NCI-H510A treated with DMSO at 0.1 percent for 48 hours (cell line): Measurements from ENCODE around the gene TAL1.

Experiments used
- DNase-seq: peaks from one replicate; lab custom pipeline; 2025; lab: John Stamatoyannopoulos, UW

The TAL1 gene

GRCh38 chr1:47188791-47189785 lies 42.9 kb downstream of the TAL1 start:
- no peak for DNase-seq

GRCh38 chr1:47187926-47188250 lies 44.1 kb downstream of the TAL1 start:
- no peak for DNase-seq

- DNase-seq, result no peak
Measured at GRCh38 chr1:47187231-47187925, 44.6 kb downstream of the TAL1 start.

- DNase-seq, result no peak
Measured at GRCh38 chr1:47186267-47187185, 45.5 kb downstream of the TAL1 start.

GRCh38 chr1:47184822-47185677 lies 47.0 kb downstream of the TAL1 start:
- no peak for DNase-seq

GRCh38 chr1:47184090-47184821 lies 47.8 kb downstream of the TAL1 start:
- peak; percentile 69 for DNase-seq

- DNase-seq, result no peak
Measured at GRCh38 chr1:47183308-47184089, 48.5 kb downstream of the TAL1 start.

- DNase-seq, result no peak
Measured at GRCh38 chr1:47182676-47183235, 49.3 kb downstream of the TAL1 start.

GRCh38 chr1:47181955-47182675 lies 49.9 kb downstream of the TAL1 start:
- DNase-seq, result no peak

GRCh38 chr1:47181095-47181954 lies 50.7 kb downstream of the TAL1 start:
- no peak for DNase-seq

GRCh38 chr1:47180603-47181094 lies 51.4 kb downstream of the TAL1 start:
- DNase-seq, result no peak

GRCh38 chr1:47179988-47180563 lies 51.9 kb downstream of the TAL1 start:
- no peak for DNase-seq

GRCh38 chr1:47179017-47179987 lies 52.7 kb downstream of the TAL1 start:
- DNase-seq, result peak; percentile 82

GRCh38 chr1:47178654-47179016 lies 53.4 kb downstream of the TAL1 start:
- DNase-seq, result no peak

- no peak for DNase-seq
Measured at GRCh38 chr1:47178020-47178419, 54.0 kb downstream of the TAL1 start.
